ENCODE measurements around the gene KIRREL1.

- TF ChIP-seq CTCF (IDR thresholded peaks at IDR 0.05): no peak
- TF ChIP-seq POLR2A (IDR thresholded peaks at IDR 0.05): no peak
Measured at GRCh38 chr1:158046715-158047510, 53.5 kb downstream of the KIRREL1 start.
